IMR-90 (cell line): ENCODE data around the gene HCRTR1. TPM values are rescaled to one million over a fixed set of nuclear protein-coding genes. Genes with fewer than 3 reads are reported as not detected.

Experiments used
- ATAC-seq: fragments of 200-7000 bp; cut with Tn5 transposase; 2 replicates; pipeline ENCODE4 v1.9.1; 2020; ENCODE audit warnings: low read depth, mild to moderate bottlenecking, moderate library complexity
- BruUV-seq: library from RNA; stranded (reverse); fragments of 400-500 nt; replicated peaks from 2 replicates; lab custom pipeline; 2021; lab: Mats Ljungman, UMichigan
- CTCF ChIA-PET: fragments of 300-600 bp; formaldehyde crosslinking; extraction: SDS; loops from one replicate; lab custom pipeline; 2021; ENCODE audit warnings: antibody characterized with exemption; lab: Yijun Ruan, JAX
- POLR2A ChIA-PET: fragments of 300-600 bp; sonication (Branson Sonifier 250); formaldehyde crosslinking; loops from one replicate; lab custom pipeline; 2022; ENCODE audit warnings: antibody characterized with exemption; ENCODE audit not compliant: unreplicated experiment; lab: Charles Lee
- DNase-seq: peaks from one replicate; pipeline ENCODE4 v3.0.0; 2013
- H2AFZ ChIP-seq: replicated peaks from 2 replicates; pipeline ENCODE3; 2013; ENCODE audit warnings: low read length, mild to moderate bottlenecking; ENCODE audit not compliant: poor library complexity
- H2AK5ac ChIP-seq: 2 replicates; pipeline ENCODE4 v1.6.1; 2013; ENCODE audit warnings: low read depth, low read length, inconsistent platforms
- H2AK9ac ChIP-seq: replicated peaks from 2 replicates; pipeline ENCODE3; 2013; ENCODE audit warnings: mild to moderate bottlenecking, low read depth, low read length, moderate library complexity; ENCODE audit not compliant: poor library complexity
- H2BK120ac ChIP-seq: 2 replicates; pipeline ENCODE4 v1.6.1; 2013; ENCODE audit warnings: low read depth, low read length, inconsistent platforms
- H2BK15ac ChIP-seq: 3 replicates; pipeline ENCODE4 v1.6.1; 2013; ENCODE audit warnings: low read depth, low read length, inconsistent platforms
- H2BK20ac ChIP-seq: 2 replicates; pipeline ENCODE4 v1.6.1; 2013; ENCODE audit warnings: low read depth, mild to moderate bottlenecking, inconsistent platforms, low read length, moderate library complexity
- H2BK5ac ChIP-seq: 2 replicates; pipeline ENCODE4 v1.6.1; 2013; ENCODE audit warnings: mild to moderate bottlenecking, low read depth, low read length, inconsistent platforms; ENCODE audit not compliant: poor library complexity, severe bottlenecking
- H3K14ac ChIP-seq: replicated peaks from 2 replicates; pipeline ENCODE4 v1.6.1; 2013; ENCODE audit warnings: low read depth, low read length, inconsistent platforms
- H3K18ac ChIP-seq: 2 replicates; pipeline ENCODE4 v1.6.1; 2013; ENCODE audit warnings: low read depth, low read length, control low read depth
- H3K23ac ChIP-seq: 2 replicates; pipeline ENCODE4 v1.6.1; 2013; ENCODE audit warnings: low read depth, low read length, inconsistent platforms
- H3K27ac ChIP-seq: 2 replicates; pipeline ENCODE4 v1.5.1; 2013; ENCODE audit warnings: mild to moderate bottlenecking, control low read depth, low read length; ENCODE audit not compliant: insufficient read depth
- H3K27me3 ChIP-seq: 2 replicates; pipeline ENCODE4 v1.6.1; 2013; ENCODE audit warnings: low read length; ENCODE audit not compliant: control insufficient read depth, insufficient read depth
- H3K36me3 ChIP-seq: 2 replicates; pipeline ENCODE4 v1.6.1; 2013; ENCODE audit warnings: low read length, mixed read lengths; ENCODE audit not compliant: control insufficient read depth, insufficient read depth
- H3K4ac ChIP-seq: 2 replicates; pipeline ENCODE4 v1.6.1; 2013; ENCODE audit warnings: low read depth, low read length, inconsistent platforms
- H3K4me1 ChIP-seq: 2 replicates; pipeline ENCODE4 v1.6.1; 2013; ENCODE audit warnings: low read length, mixed read lengths; ENCODE audit not compliant: control insufficient read depth, insufficient read depth
- H3K4me2 ChIP-seq: 2 replicates; pipeline ENCODE4 v1.6.1; 2013; ENCODE audit warnings: low read depth, mild to moderate bottlenecking, control low read depth, low read length, moderate library complexity
- H3K4me3 ChIP-seq: 2 replicates; pipeline ENCODE4 v1.5.1; 2013; ENCODE audit warnings: low read depth, mild to moderate bottlenecking, control low read depth, low read length, moderate library complexity; ENCODE audit not compliant: insufficient read depth
- H3K56ac ChIP-seq: 2 replicates; pipeline ENCODE4 v1.6.1; 2013; ENCODE audit warnings: low read length, inconsistent platforms; ENCODE audit not compliant: insufficient read depth; ENCODE audit errors: extremely low read depth
- H3K79me1 ChIP-seq, 2 experiments: 2 replicates each; pipeline ENCODE4 v1.6.1; 2013; ENCODE audit warnings: low read length in 2 of 2, inconsistent platforms in 1 of 2, low read depth in 1 of 2
- H3K9ac ChIP-seq: 2 replicates; pipeline ENCODE4 v1.6.1; 2013; ENCODE audit warnings: low read depth, low read length, control low read depth
- H3K9me1 ChIP-seq: 2 replicates; pipeline ENCODE4 v1.6.1; 2013; ENCODE audit warnings: low read length, inconsistent platforms; ENCODE audit not compliant: insufficient read depth
- H3K9me3 ChIP-seq: 2 replicates; pipeline ENCODE4 v1.6.1; 2013; ENCODE audit warnings: low read length; ENCODE audit not compliant: control insufficient read depth, insufficient read depth
- H4K20me1 ChIP-seq: 2 replicates; pipeline ENCODE4 v1.6.1; 2013; ENCODE audit warnings: low read length, inconsistent platforms; ENCODE audit not compliant: insufficient read depth
- H4K5ac ChIP-seq: 2 replicates; pipeline ENCODE4 v1.6.1; 2013; ENCODE audit warnings: mild to moderate bottlenecking, low read depth, low read length, control low read depth
- H4K8ac ChIP-seq, 2 experiments: 2 replicates each; pipeline ENCODE4 v1.6.1; 2013; ENCODE audit warnings: low read depth in 2 of 2, low read length in 2 of 2, control low read depth in 1 of 2, inconsistent platforms in 1 of 2
- H4K91ac ChIP-seq: 2 replicates; pipeline ENCODE4 v1.6.1; 2013; ENCODE audit warnings: low read depth, low read length, inconsistent platforms; ENCODE audit not compliant: insufficient read depth
- BHLHE40 ChIP-seq: fragments of 150-350 bp; IDR thresholded peaks from 2 replicates; pipeline ENCODE4 v1.6.1; 2016; ENCODE audit warnings: mild to moderate bottlenecking, low read depth, low read length
- CEBPB ChIP-seq: IDR thresholded peaks from 2 replicates; pipeline ENCODE4 v1.6.1; 2012; ENCODE audit warnings: low read depth, low read length, improper control_type of control experiment
- CHD1 ChIP-seq: IDR thresholded peaks from 2 replicates; pipeline ENCODE4 v1.6.1; 2012; ENCODE audit warnings: low read depth, low read length, improper control_type of control experiment
- CTCF ChIP-seq: conservative IDR thresholded peaks from 2 replicates; pipeline ENCODE4 v1.5.1; 2012; ENCODE audit warnings: mild to moderate bottlenecking, low read depth, low read length, improper control_type of control experiment
- ELK1 ChIP-seq: fragments of 150-350 bp; IDR thresholded peaks from 2 replicates; pipeline ENCODE4 v1.6.1; 2016; ENCODE audit warnings: low read depth, mild to moderate bottlenecking, low read length, moderate library complexity, borderline replicate concordance
- FOS ChIP-seq: fragments of 150-350 bp; IDR thresholded peaks from 2 replicates; pipeline ENCODE4 v1.6.1; 2016; ENCODE audit warnings: low read depth, low read length
- MAFK ChIP-seq: IDR thresholded peaks from 2 replicates; pipeline ENCODE4 v1.6.1; 2012; ENCODE audit warnings: low read depth, low read length, improper control_type of control experiment
- MAZ ChIP-seq: IDR thresholded peaks from 2 replicates; pipeline ENCODE4 v1.6.1; 2012; ENCODE audit warnings: low read depth, mild to moderate bottlenecking, low read length, improper control_type of control experiment, moderate library complexity, borderline replicate concordance
- MXI1 ChIP-seq: IDR thresholded peaks from 2 replicates; pipeline ENCODE4 v1.6.1; 2012; ENCODE audit warnings: low read depth, mild to moderate bottlenecking, low read length, moderate library complexity, borderline replicate concordance
- NFE2L2 ChIP-seq: fragments of 150-350 bp; IDR thresholded peaks from 2 replicates; pipeline ENCODE4 v1.6.1; 2016; ENCODE audit warnings: low read depth, mild to moderate bottlenecking, low read length
- POLR2A ChIP-seq: IDR thresholded peaks from 2 replicates; pipeline ENCODE4 v1.6.1; 2012; ENCODE audit warnings: mild to moderate bottlenecking, low read depth, low read length
- RAD21 ChIP-seq: IDR thresholded peaks from 2 replicates; pipeline ENCODE4 v1.6.1; 2012; ENCODE audit warnings: low read length, improper control_type of control experiment
- RCOR1 ChIP-seq: IDR thresholded peaks from 2 replicates; pipeline ENCODE4 v1.6.1; 2012; ENCODE audit warnings: mild to moderate bottlenecking, low read length, improper control_type of control experiment; ENCODE audit not compliant: insufficient replicate concordance
- RFX5 ChIP-seq: IDR thresholded peaks from 2 replicates; pipeline ENCODE4 v1.8.0; 2012; ENCODE audit warnings: low read depth, mild to moderate bottlenecking, low read length, moderate library complexity
- SMC3 ChIP-seq: fragments of 150-350 bp; IDR thresholded peaks from 2 replicates; pipeline ENCODE4 v1.6.1; 2016; ENCODE audit warnings: low read depth, mild to moderate bottlenecking, antibody characterized with exemption, low read length, moderate library complexity
- WGBS, 2 experiments: methylation state at CpG; one replicate each; pipeline versions ENCODE4 v1.1.5 to v1.1.7; 2013; ENCODE audit warnings: missing lambda C conversion rate in 2 of 2; ENCODE audit not compliant: insufficient read length in 1 of 2; ENCODE audit errors: extremely low coverage in 2 of 2; 5-methylcytosine and 5-hydroxymethylcytosine counted together
- dilution Hi-C: fragments of 300-500 bp; cut with HindIII; formaldehyde crosslinking; loops from one replicate; pipeline ENCODE4 v1.14.3; 2018; ENCODE audit warnings: low sequenced_read_pairs; ENCODE audit not compliant: unreplicated experiment
- in situ Hi-C: fragments of 300-500 bp; cut with MboI; formaldehyde crosslinking; loops from 3 replicates; pipeline ENCODE4 v1.14.3; 2019; ENCODE audit warnings: low sequenced_read_pairs, inconsistent platforms, mixed read lengths
- intact Hi-C: fragments of 100-400 bp; cut with micrococcal nuclease; formaldehyde crosslinking; loops from 2 replicates; pipeline ENCODE4 v1.10.0; 2022
- polyA plus RNA-seq, 3 experiments: library from polyadenylated mRNA; depleted of rRNA; stranded (reverse); fragments of >200 nt; gene quantifications; 2 replicates each; pipeline ENCODE4 v1.2.3, GENCODE V29; 2012; ENCODE audit warnings: low replicate concordance in 1 of 3
- total RNA-seq: library from RNA; depleted of rRNA; stranded (reverse); fragments of >200 nt; gene quantifications from 2 replicates; pipeline ENCODE4 v1.2.3, GENCODE V29; 2012

HCRTR1 gene
- total and polyA plus RNA-seq, 2 of the 4 experiments (the other 2 are of a cell fraction): not detected

GRCh38 chr1:31666263-31666963, 48.9 kb downstream of the HCRTR1 start:
- POLR2A ChIA-PET: no interaction called here
- DNase-seq (peak; percentile 46), ATAC-seq (peak; percentile 12)
- Histone ChIP-seq H3K4me3 (no peak overlapping the region), H3K9me3 (no peaks in the 10 kb centered on the region), H4K8ac (no peak overlapping the region), H2BK15ac (no peak overlapping the region), H2AK9ac (peak overlapping the region; percentile 87), H3K9me1 (peaks cover 7% of the 10 kb centered on the region; the same call in 1 of the 2 replicates), H3K23ac (no peak overlapping the region), H3K9ac (no peak overlapping the region), H3K14ac (0 out of 2 replicates have a peak overlapping the region, but pooled peaks have one; percentile 4), H3K4me2 (no peak overlapping the region), H2BK5ac (no peak overlapping the region), H2BK120ac (peak overlapping the region; percentile 14), H3K18ac (no peak overlapping the region), H3K56ac (no peak overlapping the region), H2AFZ (peak overlapping the region; percentile 60), H3K27ac (0 out of 2 replicates have a peak overlapping the region, but pooled peaks have one; percentile 5), H3K79me1 (peaks cover 0 to 3% of the 10 kb centered on the region in 2 experiments; a peak in 1 of 4 replicates), H4K91ac (peak overlapping the region; percentile 11; the same call in 1 of the 2 replicates), H3K4ac (peak overlapping the region; percentile 43), H4K5ac (no peak overlapping the region), H4K20me1 (no peaks in the 10 kb centered on the region), H3K4me1 (peaks cover 12% of the 10 kb centered on the region), H2AK5ac (peak overlapping the region; percentile 64), H3K27me3 (no peaks in the 10 kb centered on the region), H2BK20ac (no peak overlapping the region), H3K36me3 (peaks cover 69% of the 10 kb centered on the region)
- BruUV-seq: no TSS peak
- dilution Hi-C loops: no loop called here
- in situ Hi-C loops: loop anchor here (10.0 kb wide), 1 partner anchor 78 kb away; no protein-coding TSS in a partner anchor
- intact Hi-C loops: no loop called here
- 69% methylated on average over 4 of the region's 10 CpGs; no CpG with 5 or more reads in 1 of the 2 experiments for WGBS, 2 experiments
- CTCF ChIA-PET: interaction anchor here (0.7 to 1.8 kb wide), 5 partner anchors 9 to 123 kb away, joined by 3 to 5 read pairs (median 4); partner anchors contain the start of gene COL16A1
- TF ChIP-seq CHD1 (no peak), SMC3 (no peak), RAD21 (no peak), BHLHE40 (no peak), RCOR1 (no peak), ELK1 (no peak), NFE2L2 (no peak), FOS (no peak), CEBPB (no peak), MXI1 (no peak), MAZ (no peak), CTCF (no peak), POLR2A (no peak), RFX5 (no peak), MAFK (no peak)
